ENCODE measurements around the gene CD207. TPM values are rescaled to one million over a fixed set of nuclear protein-coding genes. Genes with fewer than 3 reads are reported as not detected.
"Not testable (repeated sequence)": the region's sequence is repeated elsewhere in the genome, so short reads cannot be mapped to it uniquely, and the experiment has no call there.

Gene CD207
- total RNA-seq, 1 donor from 2014 or later = not detected

GRCh38 chr2:70828914-70829824 lies 6.4 kb downstream of the CD207 start:
- no peak for DNase-seq

- DNase-seq = no peak
Measured at GRCh38 chr2:70828115-70828514, 7.5 kb downstream of the CD207 start.

DNA sequence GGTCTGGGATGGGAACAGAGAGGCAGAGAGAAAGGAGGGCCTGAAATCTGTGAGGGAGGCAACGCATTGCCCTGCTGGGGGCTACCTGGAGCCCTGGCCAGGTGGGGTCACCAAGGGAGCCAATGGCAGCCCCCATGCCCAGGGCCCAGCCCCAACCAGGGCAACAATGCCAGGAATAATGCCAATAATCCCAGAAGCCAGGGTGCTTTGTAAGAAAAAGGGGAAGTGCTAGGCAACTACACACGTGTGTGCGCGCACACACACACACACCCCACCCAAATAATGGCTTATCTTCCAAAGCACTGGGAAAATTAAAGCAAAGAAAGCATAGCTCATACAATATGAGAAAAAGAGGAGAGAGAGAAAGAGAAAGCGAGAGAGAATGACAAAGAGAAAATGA lies 8.2 kb downstream of the CD207 start:
- DNase-seq = no peak

DNA sequence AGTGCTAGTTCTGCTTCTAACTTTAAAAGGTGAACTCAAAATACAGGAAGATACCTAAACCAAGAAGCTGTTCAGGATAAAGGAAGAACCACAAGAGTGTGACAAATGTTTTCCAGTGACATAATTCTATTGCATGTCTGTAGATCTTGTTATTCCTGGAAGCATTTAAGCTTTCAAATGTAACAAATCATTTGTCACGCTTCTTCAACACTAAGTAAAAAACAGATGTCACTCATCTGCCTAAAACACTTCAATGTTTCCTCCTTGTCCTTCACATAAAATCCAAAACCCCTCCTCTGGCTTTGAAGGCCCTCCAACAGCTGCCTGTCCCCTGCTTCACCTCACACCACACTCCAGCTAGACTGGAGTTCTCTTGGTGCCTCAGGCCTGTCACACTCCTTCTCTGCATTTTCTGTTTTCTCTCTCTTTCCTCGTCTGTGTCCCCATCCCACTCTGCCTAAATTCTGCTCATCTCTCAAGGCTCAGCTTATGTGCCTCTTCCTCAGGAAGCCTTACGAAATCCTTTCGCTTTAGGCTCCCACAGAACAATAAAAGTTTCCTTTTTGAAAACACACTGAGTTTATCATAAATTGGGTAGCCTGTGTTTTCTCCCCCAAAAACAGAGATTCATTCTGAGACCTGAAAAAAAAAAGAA lies 8.8 kb downstream of the CD207 start:
- no peak for DNase-seq

DNA sequence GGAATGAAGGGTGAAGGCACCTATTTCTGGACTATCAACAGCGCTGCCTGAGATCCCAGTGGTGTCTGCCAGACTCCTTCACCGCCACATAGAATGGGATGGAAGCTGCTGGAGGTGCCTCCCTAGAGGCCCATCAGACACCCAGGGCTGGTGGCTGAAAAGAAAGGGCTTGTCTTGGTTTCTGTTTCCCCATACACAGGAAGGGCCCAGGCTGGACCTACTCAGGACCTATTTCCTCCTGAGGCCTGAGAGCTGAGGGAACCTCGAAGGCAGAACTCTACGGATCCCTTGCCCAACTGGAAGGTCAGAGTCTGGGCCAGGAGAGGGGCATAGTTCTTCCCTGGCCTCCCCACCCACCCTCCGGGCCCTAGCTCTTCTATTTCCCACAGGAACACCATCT lies 12.4 kb downstream of the CD207 start:
- no peak for DNase-seq

- no peak for DNase-seq
Measured at GRCh38 chr2:70822843-70823242, 12.8 kb downstream of the CD207 start.

DNA sequence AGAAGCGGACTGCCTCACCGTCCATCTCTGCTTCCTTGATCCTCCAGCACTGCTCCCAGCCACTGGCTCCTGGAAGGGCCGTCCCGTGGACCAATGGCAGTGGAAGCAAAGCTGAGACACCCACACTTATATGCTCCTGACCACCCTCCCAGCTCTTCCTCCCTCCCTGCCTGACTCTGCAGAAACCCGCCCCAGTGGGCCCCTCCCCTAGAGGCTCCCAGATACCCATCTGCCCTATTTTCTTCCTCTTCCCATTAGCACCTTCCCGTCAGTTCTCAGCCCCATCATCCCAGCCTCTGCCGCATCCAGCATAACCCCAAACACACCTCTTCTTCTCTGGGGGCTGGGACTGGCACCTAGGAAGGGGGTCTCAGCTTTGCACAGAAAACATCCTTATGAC lies 15.1 kb downstream of the CD207 start, which contains the start of gene CLEC4F:
TSS of gene CLEC4F (minus strand) at position 101 of the 400 bp plus-strand sequence. CDS start at position 25, 76 bp downstream.
- DNase-seq = no peak

DNA sequence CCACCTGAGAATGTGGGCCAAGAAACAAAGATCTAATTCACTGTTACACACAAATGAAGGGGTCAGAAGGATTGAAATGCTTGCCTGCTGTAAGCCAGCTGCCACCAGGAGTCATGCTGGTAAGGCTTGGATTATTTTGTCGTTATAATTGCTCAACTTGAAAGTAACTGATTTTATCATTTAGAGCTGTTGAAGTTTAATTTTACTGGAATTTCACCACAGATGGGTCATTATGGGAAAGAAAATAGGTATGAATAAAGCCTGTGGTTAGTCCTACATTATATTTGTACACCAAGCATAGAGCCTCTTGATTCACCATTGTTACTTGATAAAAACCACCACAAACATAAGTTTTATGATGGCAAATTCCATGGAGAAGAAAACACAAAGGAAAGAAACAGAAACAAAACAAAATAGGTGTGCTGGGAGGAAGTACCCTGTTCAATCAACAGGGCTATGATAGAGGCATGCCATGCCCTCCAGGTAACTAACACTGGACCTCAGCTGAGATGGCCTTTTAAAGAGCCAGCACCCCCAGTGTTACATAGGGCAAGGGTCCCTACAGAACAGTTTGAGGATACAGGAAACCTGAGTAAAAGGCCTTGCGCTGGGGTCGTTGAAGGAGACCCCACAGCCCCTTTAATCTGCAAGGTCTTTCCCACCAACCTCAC lies 18.2 kb downstream of the CD207 start:
- no peak for DNase-seq

DNA sequence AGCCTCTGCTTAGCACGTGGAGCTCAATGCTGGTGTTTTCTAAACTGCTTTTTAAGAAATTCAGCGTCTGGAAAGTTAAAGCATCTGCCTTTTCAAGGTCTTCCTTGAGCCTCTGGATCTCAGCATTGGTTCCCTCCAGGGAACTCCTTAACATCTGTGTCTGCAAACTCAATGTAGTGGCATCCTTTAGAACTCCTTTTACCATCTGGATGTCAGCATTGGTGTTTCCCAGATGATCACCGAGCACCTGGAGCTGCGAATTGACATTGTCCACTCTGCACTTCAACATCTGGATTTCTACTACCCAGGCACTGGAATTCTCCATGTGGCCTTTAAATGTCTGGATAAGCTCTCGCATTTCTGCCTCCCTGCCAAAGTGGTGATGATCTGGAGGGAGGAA lies 18.9 kb downstream of the CD207 start:
- DNase-seq = no peak

DNA sequence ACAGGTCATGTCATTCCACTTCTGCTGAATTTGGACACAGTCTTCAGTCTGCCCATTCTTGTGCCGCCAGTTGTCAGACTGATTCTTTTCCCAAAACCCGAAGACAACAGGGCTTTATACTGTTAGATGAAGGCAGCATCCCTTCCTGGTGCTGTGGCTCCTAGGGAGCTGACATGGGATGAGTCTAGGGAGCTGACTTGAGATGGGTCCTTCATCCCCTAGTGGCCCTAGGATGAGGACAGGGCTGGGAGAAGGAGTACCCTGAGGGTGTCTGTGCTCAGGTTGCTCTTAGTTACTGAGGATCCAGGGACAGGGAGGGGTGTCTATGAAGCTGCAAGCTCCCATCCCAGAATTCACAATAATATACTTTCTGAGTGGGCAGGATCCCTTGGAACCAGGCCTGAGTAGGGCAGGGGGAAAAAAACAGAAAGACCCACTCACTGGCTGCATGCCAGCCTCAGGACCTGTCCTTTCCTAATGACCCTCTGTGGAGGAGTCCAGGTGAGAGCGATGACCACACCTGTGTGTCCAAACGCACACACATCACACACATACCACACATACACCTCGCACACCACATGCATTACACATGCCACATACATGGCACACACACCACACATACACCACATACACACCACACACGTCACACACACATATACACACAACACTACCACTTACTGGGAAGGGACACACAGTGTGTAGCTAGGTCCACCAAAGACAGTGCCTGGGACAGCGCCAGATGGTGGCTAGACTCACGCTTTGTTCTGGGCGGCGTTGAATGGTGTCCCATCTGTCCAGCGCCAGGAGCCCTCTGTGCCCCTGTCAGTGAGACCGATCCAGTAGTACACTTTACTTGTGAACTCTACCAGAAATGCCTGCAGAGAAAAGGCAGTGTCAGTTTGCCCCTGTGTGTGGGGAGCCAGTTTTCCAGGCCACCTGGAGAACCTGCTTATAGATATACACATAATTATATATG lies 26.3 kb downstream of the CD207 start:
- no peak for DNase-seq

GRCh38 chr2:70807828-70808118 lies 27.8 kb downstream of the CD207 start:
- no peak for DNase-seq

DNA sequence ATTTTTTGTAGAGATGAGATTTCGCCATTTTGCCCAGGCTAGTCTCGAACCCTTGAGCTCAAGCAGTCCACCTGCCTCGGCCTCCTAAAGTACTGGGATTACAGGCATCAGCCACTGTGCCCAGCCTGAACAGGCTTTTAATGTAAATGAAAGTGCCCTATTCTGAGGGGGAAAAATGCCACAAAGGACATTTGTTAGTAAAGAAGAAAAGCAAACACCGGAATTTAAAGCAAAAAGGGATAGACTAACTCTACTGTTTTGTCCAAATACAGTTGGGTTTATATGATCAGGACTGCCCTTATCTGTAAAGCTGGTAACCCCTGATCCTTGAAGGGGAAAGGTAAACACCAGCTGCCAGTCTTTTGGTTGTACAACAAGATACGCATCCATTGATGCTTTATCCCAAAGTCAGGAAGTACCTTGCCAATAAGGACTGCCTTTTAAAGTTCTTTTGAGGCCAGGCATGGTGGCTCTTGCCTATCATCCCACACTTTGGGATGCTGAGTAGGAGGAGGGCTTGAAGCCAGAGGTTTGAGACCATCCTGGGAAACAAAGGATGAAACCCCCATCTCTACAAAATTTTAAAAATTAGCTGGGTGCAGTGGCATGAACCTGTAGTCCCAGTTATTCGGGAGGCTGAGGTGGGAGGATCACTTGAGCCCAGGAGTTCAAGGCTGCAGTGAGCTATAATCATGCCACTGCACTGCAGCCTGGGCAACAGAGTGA lies 28.4 kb downstream of the CD207 start:
- DNase-seq = no peak

DNA sequence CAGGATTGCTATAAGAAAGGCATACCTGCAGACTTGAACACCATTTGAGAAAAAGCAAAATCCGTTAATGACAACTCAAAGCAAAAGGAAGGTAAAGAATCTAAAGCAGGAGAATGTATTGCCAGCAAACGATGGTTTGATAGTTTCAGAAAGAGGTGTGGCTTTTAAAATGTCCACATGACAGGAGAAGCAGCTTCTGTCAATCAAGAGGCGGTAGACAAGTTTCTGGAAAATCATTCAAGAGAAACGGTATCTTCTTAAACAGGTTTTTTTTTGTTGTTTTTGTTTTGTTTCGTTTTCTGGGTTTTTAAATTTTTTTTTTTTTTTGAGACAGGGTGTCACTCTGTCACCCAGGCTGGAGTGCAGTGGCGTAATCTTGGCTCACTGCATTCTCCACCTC lies 29.0 kb downstream of the CD207 start:
- DNase-seq = no peak

DNA sequence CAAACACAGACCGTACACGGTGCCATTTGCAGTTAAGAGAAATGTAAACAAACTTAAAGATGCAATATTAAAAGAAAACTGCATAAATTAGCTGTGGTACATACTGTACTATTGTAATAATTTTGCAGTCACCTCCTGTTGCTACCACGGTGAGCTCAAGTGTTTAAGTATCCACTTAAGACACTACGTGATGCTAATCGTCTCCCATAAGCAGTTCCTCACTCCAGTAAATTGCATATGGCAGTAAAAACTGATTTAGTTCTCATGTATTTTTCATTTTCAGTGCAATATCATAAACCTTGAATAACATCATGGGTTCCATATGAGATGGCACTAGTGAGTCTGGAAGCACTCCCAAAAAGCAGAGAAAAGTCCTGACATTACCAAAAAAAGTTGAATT lies 29.6 kb downstream of the CD207 start:
- no peak for DNase-seq

GRCh38 chr2:70801607-70802263 lies 33.9 kb downstream of the CD207 start:
- no peak for DNase-seq

GRCh38 chr2:70799706-70800105 lies 35.9 kb downstream of the CD207 start:
- DNase-seq = no peak

- not testable (repeated sequence) for DNase-seq
Measured at GRCh38 chr2:70797996-70798395, 37.6 kb downstream of the CD207 start.

GRCh38 chr2:70797506-70797905 lies 38.1 kb downstream of the CD207 start:
- no peak for DNase-seq

GRCh38 chr2:70796262-70796661 lies 39.4 kb downstream of the CD207 start:
- DNase-seq = no peak

- no peak for DNase-seq
Measured at GRCh38 chr2:70795164-70795995, 40.2 kb downstream of the CD207 start.
